ENCODE data around the gene SLC43A1.

- TF ChIP-seq CTCF (IDR thresholded peaks at IDR 0.05) (no peak), POLR2A (IDR thresholded peaks at IDR 0.05) (no peak)
Measured at GRCh38 chr11:57500515-57500914, 15.0 kb downstream of the SLC43A1 start.
